ENCODE results near the gene HAS3. TPM values are rescaled to one million over a fixed set of nuclear protein-coding genes. Genes with fewer than 3 reads are reported as not detected.
"Not testable (repeated sequence)": the region's sequence is repeated elsewhere in the genome, so short reads cannot be mapped to it uniquely, and the experiment has no call there.

The HAS3 gene
- 0.84 TPM for total RNA-seq

- Histone ChIP-seq H3K9me3 (ENCODE audit: low read depth, low read length) (no peaks in the 10 kb centered on the region), H3K4me3 (ENCODE audit: low read length) (no peak within 1 kb of the TSS), H3K27me3 (ENCODE audit: insufficient read depth, low read length) (peaks cover 45% of the 10 kb centered on the region), H3K4me1 (ENCODE audit: insufficient read depth, low read length) (peaks cover 24% of the 10 kb centered on the region)
These were observed at the start of gene HAS3 for GRCh38 chr16:69105501-69106361. TSS of gene HAS3 (plus strand) at chr16:69105653. CDS start at chr16:69109396, 3,743 bp downstream.

- Histone ChIP-seq H3K27me3 (ENCODE audit: insufficient read depth, low read length) (no peaks in the 10 kb centered on the region), H3K4me3 (ENCODE audit: low read length) (no peak overlapping the region), H3K4me1 (ENCODE audit: insufficient read depth, low read length) (no peaks in the 10 kb centered on the region), H3K9me3 (ENCODE audit: low read depth, low read length) (no peaks in the 10 kb centered on the region)
These were observed 49.5 kb upstream of the HAS3 start for GRCh38 chr16:69055980-69056379.

GRCh38 chr16:69056421-69056820, 49.0 kb upstream of the HAS3 start:
- Histone ChIP-seq H3K27me3 (ENCODE audit: insufficient read depth, low read length) (no peaks in the 10 kb centered on the region), H3K4me1 (ENCODE audit: insufficient read depth, low read length) (no peaks in the 10 kb centered on the region), H3K4me3 (ENCODE audit: low read length) (no peak overlapping the region), H3K9me3 (ENCODE audit: low read depth, low read length) (no peaks in the 10 kb centered on the region)

- Histone ChIP-seq H3K27me3 (ENCODE audit: insufficient read depth, low read length) (no peaks in the 10 kb centered on the region), H3K9me3 (ENCODE audit: low read depth, low read length) (no peaks in the 10 kb centered on the region), H3K4me1 (ENCODE audit: insufficient read depth, low read length) (no peaks in the 10 kb centered on the region), H3K4me3 (ENCODE audit: low read length) (no peak overlapping the region)
These were observed 47.8 kb upstream of the HAS3 start for GRCh38 chr16:69057400-69058378.

DNA sequence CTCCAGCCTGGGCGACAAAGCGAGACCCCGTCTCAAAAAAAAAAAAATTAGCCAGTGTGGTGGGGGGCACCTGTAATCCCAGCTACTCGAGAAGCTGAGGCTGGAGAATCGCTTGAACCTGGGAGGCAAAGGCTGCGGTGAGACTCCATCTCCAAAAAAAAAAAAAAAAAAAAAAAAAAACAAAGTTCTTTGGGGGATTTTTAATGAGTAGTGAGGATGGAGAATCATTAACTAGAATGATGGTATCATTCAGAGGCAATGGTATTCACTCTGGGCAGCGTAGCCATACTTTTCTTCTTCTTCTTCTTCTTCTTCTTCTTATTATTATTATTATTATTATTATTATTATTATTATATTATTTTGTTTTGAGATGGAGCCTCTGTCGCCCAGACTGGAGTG, 42.0 kb upstream of the HAS3 start:
- not testable (repeated sequence) for H3K4me3 ChIP-seq (ENCODE audit: low read length); H3K4me1 ChIP-seq (ENCODE audit: insufficient read depth, low read length); H3K9me3 ChIP-seq (ENCODE audit: low read depth, low read length); H3K27me3 ChIP-seq (ENCODE audit: insufficient read depth, low read length)

DNA sequence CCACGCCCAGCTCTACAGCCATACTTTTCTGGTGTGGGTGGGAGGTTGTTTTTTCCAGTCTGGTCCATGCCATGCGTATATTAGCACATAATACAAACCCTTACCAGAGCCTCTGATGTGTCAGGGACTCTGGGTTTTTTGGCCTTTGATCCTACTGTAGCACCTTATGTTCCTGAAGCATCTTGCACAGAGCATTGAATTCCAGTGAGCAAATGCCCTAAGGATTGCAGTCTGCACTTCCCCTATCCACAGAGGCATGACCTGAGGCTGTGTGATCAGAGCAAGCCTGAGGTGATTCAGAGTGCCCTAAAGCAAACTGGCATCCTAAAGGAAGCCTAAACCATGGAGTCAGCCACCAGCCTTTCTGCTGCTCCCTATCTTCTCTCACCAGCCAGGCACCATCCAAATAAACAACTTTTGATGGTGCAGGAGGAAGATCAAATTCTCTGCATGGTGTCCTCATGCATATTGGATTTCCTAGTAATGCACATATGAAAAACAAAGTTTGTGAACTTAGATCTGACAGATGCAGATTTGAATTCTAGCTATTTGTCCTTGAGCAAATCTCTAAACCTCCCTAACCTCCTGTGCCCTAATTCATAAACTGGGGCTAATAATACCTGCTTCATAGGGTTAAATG, 41.2 kb upstream of the HAS3 start:
- no peaks in the 10 kb centered on the region for H3K4me1 ChIP-seq (ENCODE audit: insufficient read depth, low read length)
- no peaks in the 10 kb centered on the region for H3K27me3 ChIP-seq (ENCODE audit: insufficient read depth, low read length)
- H3K9me3 ChIP-seq (ENCODE audit: low read depth, low read length), result no peaks in the 10 kb centered on the region
- no peak overlapping the region for H3K4me3 ChIP-seq (ENCODE audit: low read length)

DNA sequence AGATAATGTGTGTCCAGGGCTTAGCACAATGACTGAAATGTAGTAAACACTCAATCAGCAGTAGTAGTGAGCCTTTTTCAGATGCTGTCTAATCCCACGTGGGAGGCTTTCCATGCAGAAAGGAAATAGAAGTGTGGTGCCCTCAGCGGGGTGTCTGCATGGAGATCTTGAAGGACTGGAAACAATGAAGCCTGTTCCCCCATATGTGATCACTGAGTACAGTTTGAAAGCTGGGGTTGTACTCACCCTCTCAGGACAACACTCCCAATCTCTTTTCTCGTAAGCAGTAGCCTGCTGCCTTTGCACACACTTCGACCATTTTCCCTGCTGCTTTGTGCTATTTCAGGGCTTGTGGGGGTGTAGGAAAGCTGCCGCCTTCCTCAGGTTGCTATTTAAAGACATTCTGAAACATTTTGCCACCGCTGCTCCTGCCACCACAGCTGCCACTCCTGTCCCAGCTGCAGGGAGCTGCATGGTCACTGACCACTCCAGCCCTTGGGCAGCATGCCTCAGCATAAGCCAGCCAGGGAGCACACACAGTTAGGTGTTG, 40.6 kb upstream of the HAS3 start:
- H3K4me3 ChIP-seq (ENCODE audit: low read length), result no peak overlapping the region
- no peaks in the 10 kb centered on the region for H3K9me3 ChIP-seq (ENCODE audit: low read depth, low read length)
- H3K27me3 ChIP-seq (ENCODE audit: insufficient read depth, low read length), result no peaks in the 10 kb centered on the region
- no peaks in the 10 kb centered on the region for H3K4me1 ChIP-seq (ENCODE audit: insufficient read depth, low read length)

DNA sequence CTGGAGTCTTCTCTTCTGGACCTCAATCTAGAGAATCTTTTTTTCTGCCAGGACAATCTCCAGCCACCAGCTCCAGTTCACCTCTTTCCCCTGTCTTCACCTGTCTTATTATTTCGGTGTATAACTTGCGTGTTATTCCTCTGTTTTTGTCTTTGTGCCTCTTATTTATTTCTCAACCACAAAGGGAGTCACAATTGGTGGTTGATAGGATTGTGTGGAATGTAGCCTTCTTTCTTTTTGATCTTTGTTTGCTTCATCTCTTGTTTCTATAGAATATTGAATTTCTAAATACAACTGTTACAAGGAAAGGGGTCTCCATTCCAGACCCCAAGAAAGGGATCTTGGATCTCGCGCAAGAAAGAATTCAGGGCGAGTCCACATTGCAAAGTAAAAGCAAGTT, 35.9 kb upstream of the HAS3 start:
- Histone ChIP-seq H3K27me3 (ENCODE audit: insufficient read depth, low read length) (no peaks in the 10 kb centered on the region), H3K9me3 (ENCODE audit: low read depth, low read length) (no peaks in the 10 kb centered on the region), H3K4me3 (ENCODE audit: low read length) (no peak overlapping the region), H3K4me1 (ENCODE audit: insufficient read depth, low read length) (no peaks in the 10 kb centered on the region)

DNA sequence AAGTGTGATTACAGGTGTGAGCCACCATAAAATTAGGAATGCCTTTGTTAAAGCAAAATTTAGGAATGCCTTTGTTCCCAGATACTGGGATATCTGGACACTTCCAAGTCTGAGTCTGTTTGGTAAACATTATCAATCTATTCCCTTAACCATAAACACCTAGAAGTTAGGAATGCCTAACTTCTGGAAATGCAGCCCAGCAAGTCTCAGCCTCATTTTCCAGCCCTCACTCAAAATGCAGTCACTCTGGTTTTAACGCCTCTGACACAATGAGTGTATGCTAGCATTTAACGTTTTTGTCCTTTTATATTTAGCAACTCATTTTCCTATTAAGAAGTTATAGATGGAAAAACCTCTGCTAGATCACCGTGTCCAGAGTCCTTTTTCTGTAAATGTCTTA, 34.4 kb upstream of the HAS3 start:
- Histone ChIP-seq H3K4me3 (ENCODE audit: low read length) (no peak overlapping the region), H3K27me3 (ENCODE audit: insufficient read depth, low read length) (no peaks in the 10 kb centered on the region), H3K9me3 (ENCODE audit: low read depth, low read length) (no peaks in the 10 kb centered on the region), H3K4me1 (ENCODE audit: insufficient read depth, low read length) (no peaks in the 10 kb centered on the region)

- H3K4me3 ChIP-seq (ENCODE audit: low read length), result no peak overlapping the region
- H3K4me1 ChIP-seq (ENCODE audit: insufficient read depth, low read length), result no peaks in the 10 kb centered on the region
These were observed 32.8 kb upstream of the HAS3 start for GRCh38 chr16:69072640-69072974.

GRCh38 chr16:69073181-69073702, 32.2 kb upstream of the HAS3 start:
- no peaks in the 10 kb centered on the region for H3K4me1 ChIP-seq (ENCODE audit: insufficient read depth, low read length)
- no peaks in the 10 kb centered on the region for H3K9me3 ChIP-seq (ENCODE audit: low read depth, low read length)
- H3K27me3 ChIP-seq (ENCODE audit: insufficient read depth, low read length), result no peaks in the 10 kb centered on the region
- H3K4me3 ChIP-seq (ENCODE audit: low read length), result no peak overlapping the region

More at GRCh38 chr16:69072640-69072974, 32.8 kb upstream of the HAS3 start:
- no peaks in the 10 kb centered on the region for H3K27me3 ChIP-seq (ENCODE audit: insufficient read depth, low read length)
- no peaks in the 10 kb centered on the region for H3K9me3 ChIP-seq (ENCODE audit: low read depth, low read length)

DNA sequence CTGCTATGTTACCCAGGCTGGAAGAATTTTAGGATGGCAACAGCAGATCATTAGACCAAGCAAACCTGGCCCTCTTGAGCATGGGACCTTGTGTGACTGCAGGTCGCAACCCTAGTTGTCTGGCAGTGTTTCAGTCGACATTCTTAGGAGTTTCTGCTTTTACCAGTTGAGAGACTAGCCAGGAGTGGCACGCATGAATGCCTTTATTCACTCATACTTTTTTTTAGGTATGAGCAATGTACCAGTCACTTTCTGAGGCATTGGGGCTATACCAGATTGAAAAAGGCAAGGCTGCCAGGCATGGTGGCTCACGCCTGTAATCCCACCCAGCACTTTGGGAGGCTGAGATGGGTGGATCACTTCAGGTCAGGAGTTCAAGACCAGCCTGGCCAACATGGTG, 28.2 kb upstream of the HAS3 start:
- Histone ChIP-seq H3K27me3 (ENCODE audit: insufficient read depth, low read length) (no peaks in the 10 kb centered on the region), H3K4me3 (ENCODE audit: low read length) (no peak overlapping the region), H3K4me1 (ENCODE audit: insufficient read depth, low read length) (no peaks in the 10 kb centered on the region), H3K9me3 (ENCODE audit: low read depth, low read length) (no peaks in the 10 kb centered on the region)

- Histone ChIP-seq H3K4me3 (ENCODE audit: low read length) (no peak overlapping the region), H3K4me1 (ENCODE audit: insufficient read depth, low read length) (no peaks in the 10 kb centered on the region), H3K27me3 (ENCODE audit: insufficient read depth, low read length) (no peaks in the 10 kb centered on the region), H3K9me3 (ENCODE audit: low read depth, low read length) (no peaks in the 10 kb centered on the region)
These were observed 27.4 kb upstream of the HAS3 start for GRCh38 chr16:69078073-69078472.

GRCh38 chr16:69079697-69080096, 25.8 kb upstream of the HAS3 start:
- Histone ChIP-seq H3K4me3 (ENCODE audit: low read length) (no peak overlapping the region), H3K27me3 (ENCODE audit: insufficient read depth, low read length) (no peaks in the 10 kb centered on the region), H3K9me3 (ENCODE audit: low read depth, low read length) (no peaks in the 10 kb centered on the region), H3K4me1 (ENCODE audit: insufficient read depth, low read length) (no peaks in the 10 kb centered on the region)

Measured in mononuclear cell (primary cell).